Measurements from ENCODE around the gene FBXO45. TPM values are rescaled to one million over a fixed set of nuclear protein-coding genes. Genes with fewer than 3 reads are reported as not detected.
"Not testable (repeated sequence)": the region's sequence is repeated elsewhere in the genome, so short reads cannot be mapped to it uniquely, and the experiment has no call there.

FBXO45 gene
- total and polyA plus RNA-seq, 7 experiments from 2014 or later: 1.2 to 15.9 (median 5.0) TPM

- Mint-ChIP-seq H3K36me3 (peaks cover 0 to 21% (median 15%) of the 10 kb centered on the region in 5 donors), H3K27ac (peak overlapping the region in 6 of 9 donors; percentile 6 to 79 (median 56)), H3K27me3 (no peaks in the 10 kb centered on the region), H3K9me3 (no peaks in the 10 kb centered on the region), H3K4me3 (peak overlapping the region in 2 of 10 donors; percentile 26 to 71), H3K4me1 (peaks cover 27 to 61% (median 54%) of the 10 kb centered on the region in 7 donors)
- Histone ChIP-seq H3K9me3 (ENCODE audit: control insufficient read depth in 2 of 3, low read length in 3 of 3) (no peaks in the 10 kb centered on the region), H3K27ac (ENCODE audit: low read depth, low read length) (no peak overlapping the region), H3K4me3 (ENCODE audit: low read length) (no peak overlapping the region), H3K36me3 (ENCODE audit: control insufficient read depth in 2 of 3, insufficient read depth in 3 of 3, low read length in 3 of 3) (peaks cover 0 to 18% (median 0%) of the 10 kb centered on the region in 3 experiments), H3K27me3 (ENCODE audit: control insufficient read depth in 2 of 2, insufficient read depth in 2 of 2, low read length in 2 of 2) (no peaks in the 10 kb centered on the region), H3K4me1 (ENCODE audit: control insufficient read depth in 2 of 2, insufficient read depth in 2 of 2, low read length in 2 of 2) (peaks cover 9 to 18% of the 10 kb centered on the region in 2 donors)
- CTCF ChIA-PET: interaction anchor here (0.6 kb wide), 1 partner anchor 98 kb away, joined by 4 read pairs; no protein-coding TSS in a partner anchor
- POLR2A ChIA-PET: no interaction called here
- DNase-seq: no peak
- intact Hi-C loops (cut with micrococcal nuclease): no loop called here
- ATAC-seq: no peak
These were observed 4.7 kb upstream of the FBXO45 start for GRCh38 chr3:196563721-196564225.

GRCh38 chr3:196569003-196569516 lies 600 bp downstream of the FBXO45 start:
- Mint-ChIP-seq H3K27ac (peak overlapping the region; percentile 66 to 96 (median 93)), H3K27me3 (no peaks in the 10 kb centered on the region), H3K4me1 (peaks cover 17 to 47% (median 40%) of the 10 kb centered on the region in 7 donors), H3K9me3 (no peaks in the 10 kb centered on the region), H3K4me3 (peak overlapping the region; percentile 87 to 99 (median 94)), H3K36me3 (peaks cover 0 to 7% (median 3%) of the 10 kb centered on the region in 5 donors)
- peak overlapping the region; percentile 69 for H3K4me3 ChIP-seq (ENCODE audit: low read length)
- intact Hi-C loops (cut with micrococcal nuclease): loop anchor here (1.0 to 2.0 kb wide), 7 partner anchors 30 to 298 kb away; partner anchors contain the start of genes SENP5 (in 1 of the 2) and UBXN7 (in 1 of the 2)
- peaks cover 0 to 3% (median 0%) of the 10 kb centered on the region in 3 experiments for H3K36me3 ChIP-seq (ENCODE audit: control insufficient read depth in 2 of 3, insufficient read depth in 3 of 3, low read length in 3 of 3)
- H3K27me3 ChIP-seq (ENCODE audit: control insufficient read depth in 2 of 2, insufficient read depth in 2 of 2, low read length in 2 of 2): no peaks in the 10 kb centered on the region
- DNase-seq (peak in 5 of 9 donors; percentile 42 to 60 (median 55)), ATAC-seq (peak; percentile 53)
- POLR2A ChIA-PET: interaction anchor here (0.6 to 2.2 kb wide), 16 partner anchors 11 to 389 kb away, joined by 3 to 13 read pairs (median 5); partner anchors contain the start of genes CEP19, DYNLT2B, NCBP2 and PAK2
- H3K4me1 ChIP-seq (ENCODE audit: control insufficient read depth in 2 of 2, insufficient read depth in 2 of 2, low read length in 2 of 2): peaks cover 21 to 26% of the 10 kb centered on the region in 2 donors
- peak overlapping the region; percentile 87 for H3K27ac ChIP-seq (ENCODE audit: low read depth, low read length)
- no peaks in the 10 kb centered on the region for H3K9me3 ChIP-seq (ENCODE audit: control insufficient read depth in 2 of 3, low read length in 3 of 3)
- CTCF ChIA-PET: interaction anchor here (0.7 to 1.1 kb wide), 3 partner anchors 270 to 393 kb away, joined by 3 to 4 read pairs (median 4); partner anchors contain the start of gene NCBP2

- peak overlapping the region; percentile 87 to 99 (median 94) for H3K4me3 Mint-ChIP-seq
- CTCF ChIA-PET; intact Hi-C loops (cut with micrococcal nuclease): not testable (repeated sequence)
These were observed 1.9 kb downstream of the FBXO45 start for GRCh38 chr3:196570332-196570731.

GRCh38 chr3:196572389-196572788 lies 3.9 kb downstream of the FBXO45 start:
- intact Hi-C loops (cut with micrococcal nuclease): no loop called here
- DNase-seq (no peak), ATAC-seq (no peak)
- Histone ChIP-seq H3K9me3 (ENCODE audit: control insufficient read depth in 2 of 3, low read length in 3 of 3) (no peaks in the 10 kb centered on the region), H3K27ac (ENCODE audit: low read depth, low read length) (no peak overlapping the region), H3K4me1 (ENCODE audit: control insufficient read depth in 2 of 2, insufficient read depth in 2 of 2, low read length in 2 of 2) (peaks cover 17 to 18% of the 10 kb centered on the region in 2 donors), H3K36me3 (ENCODE audit: control insufficient read depth in 2 of 3, insufficient read depth in 3 of 3, low read length in 3 of 3) (peaks cover 0 to 4% (median 0%) of the 10 kb centered on the region in 3 experiments), H3K27me3 (ENCODE audit: control insufficient read depth in 2 of 2, insufficient read depth in 2 of 2, low read length in 2 of 2) (no peaks in the 10 kb centered on the region), H3K4me3 (ENCODE audit: low read length) (no peak overlapping the region)
- CTCF ChIA-PET: no interaction called here
- Mint-ChIP-seq H3K4me1 (peaks cover 20 to 42% (median 29%) of the 10 kb centered on the region in 7 donors), H3K9me3 (no peaks in the 10 kb centered on the region), H3K4me3 (no peak overlapping the region), H3K27ac (no peak overlapping the region), H3K36me3 (peaks cover 0 to 4% (median 0%) of the 10 kb centered on the region in 5 donors), H3K27me3 (no peaks in the 10 kb centered on the region)
- POLR2A ChIA-PET: interaction anchor here (1.4 kb wide), 1 partner anchor 26 kb away, joined by 10 read pairs; no protein-coding TSS in a partner anchor

More at GRCh38 chr3:196570332-196570731, 1.9 kb downstream of the FBXO45 start:
- DNase-seq; H3K4me3 ChIP-seq (ENCODE audit: low read length); H3K36me3 ChIP-seq (ENCODE audit: control insufficient read depth in 2 of 3, insufficient read depth in 3 of 3, low read length in 3 of 3); H3K9me3 Mint-ChIP-seq; H3K27me3 Mint-ChIP-seq; H3K36me3 Mint-ChIP-seq; H3K27me3 ChIP-seq (ENCODE audit: control insufficient read depth in 2 of 2, insufficient read depth in 2 of 2, low read length in 2 of 2); H3K27ac ChIP-seq (ENCODE audit: low read depth, low read length); ATAC-seq; H3K9me3 ChIP-seq (ENCODE audit: control insufficient read depth in 2 of 3, low read length in 3 of 3): not testable (repeated sequence)
- H3K4me1 ChIP-seq (ENCODE audit: control insufficient read depth in 2 of 2, insufficient read depth in 2 of 2, low read length in 2 of 2): peaks cover 21% of the 10 kb centered on the region in 2 donors
- H3K4me1 Mint-ChIP-seq: peaks cover 20 to 43% (median 39%) of the 10 kb centered on the region in 7 donors
- POLR2A ChIA-PET: interaction anchor here (0.7 to 1.0 kb wide), 2 partner anchors 22 to 42 kb away, joined by 3 to 6 read pairs; no protein-coding TSS in a partner anchor
- peak overlapping the region in 1 of 9 donors; percentile 96 for H3K27ac Mint-ChIP-seq

GRCh38 chr3:196585044-196585757 lies 16.7 kb downstream of the FBXO45 start:
- no peak overlapping the region for H3K4me3 Mint-ChIP-seq
- no peak overlapping the region for H3K4me3 ChIP-seq (ENCODE audit: low read length)
- H3K9me3 ChIP-seq (ENCODE audit: control insufficient read depth in 2 of 3, low read length in 3 of 3): no peaks in the 10 kb centered on the region
- H3K4me1 ChIP-seq (ENCODE audit: control insufficient read depth in 2 of 2, insufficient read depth in 2 of 2, low read length in 2 of 2): no peaks in the 10 kb centered on the region
- ChIA-PET CTCF (no interaction called here), POLR2A (interaction anchor here (3.4 kb wide), 1 partner anchor 12 kb away, joined by 12 read pairs; no protein-coding TSS in a partner anchor)
- H3K9me3 Mint-ChIP-seq: no peaks in the 10 kb centered on the region
- no peak overlapping the region for H3K27ac Mint-ChIP-seq
- H3K27me3 Mint-ChIP-seq: no peaks in the 10 kb centered on the region
- peaks cover 0 to 33% (median 17%) of the 10 kb centered on the region in 5 donors for H3K36me3 Mint-ChIP-seq
- ATAC-seq: no peak
- H3K27ac ChIP-seq (ENCODE audit: low read depth, low read length): no peak overlapping the region
- H3K4me1 Mint-ChIP-seq: peaks cover 0 to 13% (median 0%) of the 10 kb centered on the region in 7 donors
- no peak for DNase-seq
- intact Hi-C loops (cut with micrococcal nuclease): no loop called here
- no peaks in the 10 kb centered on the region for H3K27me3 ChIP-seq (ENCODE audit: control insufficient read depth in 2 of 2, insufficient read depth in 2 of 2, low read length in 2 of 2)
- H3K36me3 ChIP-seq (ENCODE audit: control insufficient read depth in 2 of 3, insufficient read depth in 3 of 3, low read length in 3 of 3): peaks cover 0 to 24% (median 0%) of the 10 kb centered on the region in 3 experiments

GRCh38 chr3:196590279-196590678 lies 21.8 kb downstream of the FBXO45 start:
- Histone ChIP-seq H3K27ac (ENCODE audit: low read depth, low read length) (no peak overlapping the region), H3K36me3 (ENCODE audit: control insufficient read depth in 2 of 3, insufficient read depth in 3 of 3, low read length in 3 of 3) (peaks cover 0 to 6% (median 0%) of the 10 kb centered on the region in 3 experiments), H3K4me1 (ENCODE audit: control insufficient read depth in 2 of 2, insufficient read depth in 2 of 2, low read length in 2 of 2) (no peaks in the 10 kb centered on the region), H3K27me3 (ENCODE audit: control insufficient read depth in 2 of 2, insufficient read depth in 2 of 2, low read length in 2 of 2) (no peaks in the 10 kb centered on the region), H3K4me3 (ENCODE audit: low read length) (no peak overlapping the region), H3K9me3 (ENCODE audit: control insufficient read depth in 2 of 3, low read length in 3 of 3) (no peaks in the 10 kb centered on the region)
- Mint-ChIP-seq H3K4me3 (no peak overlapping the region), H3K36me3 (peaks cover 0 to 7% (median 3%) of the 10 kb centered on the region in 5 donors), H3K27ac (no peak overlapping the region), H3K27me3 (peaks cover 0 to 6% (median 0%) of the 10 kb centered on the region in 5 donors), H3K4me1 (peaks cover 0 to 6% (median 0%) of the 10 kb centered on the region in 7 donors), H3K9me3 (no peaks in the 10 kb centered on the region)
- ATAC-seq (no peak), DNase-seq (no peak)
- POLR2A ChIA-PET: interaction anchor here (0.7 to 1.3 kb wide), 2 partner anchors 8 to 10 kb away, joined by 3 to 6 read pairs; no protein-coding TSS in a partner anchor
- intact Hi-C loops (cut with micrococcal nuclease): no loop called here
- CTCF ChIA-PET: interaction anchor here (1.4 kb wide), 1 partner anchor 95 kb away, joined by 5 read pairs; no protein-coding TSS in a partner anchor
